GM19324 (cell line): ENCODE measurements around the gene ZNF205.

Experiments
- ATAC-seq: cut with Tn5 transposase; IDR thresholded peaks from one replicate; pipeline ENCODE4 v1.9.1; 2021; ENCODE audit warnings: mild to moderate bottlenecking, moderate library complexity; ENCODE audit not compliant: unreplicated experiment, low FRiP score

ZNF205 gene

DNA sequence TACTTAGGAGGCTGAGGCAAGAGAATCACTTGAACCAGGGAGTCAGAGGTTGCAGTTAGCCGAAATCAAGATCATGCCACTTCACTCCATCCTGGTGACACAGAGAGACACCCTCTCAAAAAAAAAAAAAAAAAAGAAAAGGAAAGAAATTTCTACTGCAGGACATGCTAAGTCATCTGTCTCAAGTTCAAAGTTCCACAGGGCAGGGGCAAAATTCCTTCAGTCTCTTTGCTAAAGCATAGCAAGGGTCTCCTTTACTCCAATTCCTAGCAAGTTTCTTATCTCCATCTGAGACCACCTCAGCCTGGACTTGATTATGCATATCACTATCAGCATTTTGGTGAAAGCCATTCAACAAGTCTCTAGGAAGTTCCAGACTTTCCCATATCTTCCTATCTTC, 27.9 kb upstream of the ZNF205 start:
- no peak for ATAC-seq

DNA sequence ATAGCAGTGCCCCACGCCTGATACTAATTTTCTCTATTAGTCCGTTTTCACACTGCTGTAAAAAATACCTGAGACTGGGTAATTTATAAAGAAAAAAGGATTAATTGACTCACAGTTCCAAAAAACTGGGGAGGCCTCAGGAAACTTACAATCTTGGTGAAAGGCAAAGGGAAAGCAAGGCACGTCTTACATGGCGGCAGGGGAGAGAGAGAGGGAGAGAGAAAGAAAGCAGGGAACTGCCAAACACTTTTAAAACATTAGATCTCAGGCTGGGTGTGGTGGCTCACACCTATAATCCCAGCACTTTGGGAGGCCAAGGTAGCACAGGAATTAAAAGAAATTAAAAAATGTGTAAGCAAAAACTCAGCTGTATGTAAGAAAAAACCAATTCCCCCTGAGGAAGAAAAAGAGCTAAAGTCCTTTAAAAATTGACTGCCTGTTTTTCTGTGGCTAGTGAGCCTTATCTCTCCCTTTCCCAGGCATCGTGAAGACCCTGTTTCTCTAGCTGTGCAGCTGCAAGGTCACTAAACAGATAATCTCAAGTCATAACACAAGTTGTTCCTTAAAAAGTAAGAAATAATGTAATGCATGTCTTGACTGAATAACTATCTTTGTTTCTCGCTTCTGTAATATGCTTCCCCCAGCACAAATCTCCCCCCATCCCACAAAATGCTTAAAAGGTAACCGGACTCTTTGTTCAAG, 27.3 kb upstream of the ZNF205 start:
- ATAC-seq = no peak

DNA sequence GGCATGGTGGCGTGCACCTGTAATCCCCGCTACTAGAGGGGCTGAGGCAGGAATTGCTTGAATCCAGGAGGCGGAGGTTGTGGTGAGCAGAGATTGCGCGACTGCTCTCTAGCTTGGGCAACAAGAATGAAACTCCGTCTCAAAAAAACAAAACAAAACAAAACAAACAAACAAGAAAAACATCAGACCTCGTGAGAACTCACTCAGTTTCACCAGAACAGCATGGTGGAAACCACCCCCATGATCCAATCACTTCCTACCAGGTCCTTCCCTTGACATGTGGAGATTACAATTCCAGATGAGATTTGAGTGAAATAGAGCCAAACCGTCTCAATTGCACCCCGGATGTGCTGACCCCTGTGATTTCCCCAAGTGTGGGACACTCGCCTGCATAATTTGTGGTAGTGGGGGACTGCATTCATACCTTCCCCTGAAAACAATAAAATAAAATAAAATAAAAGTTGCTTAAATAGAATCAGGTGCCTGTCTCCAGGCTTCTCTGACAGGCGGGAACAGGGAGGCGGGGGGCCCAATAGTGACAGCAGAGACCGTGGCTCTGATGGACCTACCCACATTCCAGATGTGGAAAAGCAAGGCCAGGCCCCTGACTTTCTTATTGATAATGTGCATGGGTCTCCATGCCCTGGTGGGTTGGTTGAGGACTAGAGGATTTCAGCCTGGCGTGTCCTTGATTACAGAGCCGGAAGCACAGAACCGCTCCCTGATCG, 26.4 kb upstream of the ZNF205 start:
- no peak for ATAC-seq

DNA sequence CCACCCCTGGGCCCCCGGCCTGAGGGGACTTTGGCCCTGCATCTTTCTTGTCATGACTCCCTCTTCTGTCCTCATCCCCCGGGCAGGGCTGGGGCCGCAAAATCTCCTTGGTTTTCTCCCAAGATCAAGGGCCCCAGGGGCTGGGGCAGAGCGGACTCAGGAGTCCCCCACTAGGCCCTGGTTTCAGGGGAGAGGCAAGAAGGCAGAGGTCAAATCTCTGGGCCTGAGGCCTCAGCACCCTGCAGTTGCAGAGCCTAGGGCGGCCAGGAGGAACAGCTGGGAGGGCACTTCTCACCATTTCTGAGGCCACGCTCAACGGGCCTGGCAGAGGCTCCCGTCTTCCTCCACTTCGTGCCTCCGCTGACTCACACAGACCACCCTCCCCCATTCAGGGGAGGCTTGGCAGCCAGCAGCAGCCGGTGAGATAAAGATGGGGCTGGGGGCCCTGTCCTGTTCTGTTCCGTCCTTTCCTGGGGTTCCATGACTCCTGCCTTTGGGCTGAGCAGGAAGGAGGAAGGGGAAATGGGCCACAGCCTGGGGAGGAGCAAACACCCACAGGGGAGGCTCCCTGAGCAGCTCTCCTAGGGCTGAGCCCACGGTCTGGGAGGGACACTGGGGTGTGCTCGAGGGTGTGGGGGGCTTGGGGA, 25.7 kb upstream of the ZNF205 start:
- no peak for ATAC-seq

DNA sequence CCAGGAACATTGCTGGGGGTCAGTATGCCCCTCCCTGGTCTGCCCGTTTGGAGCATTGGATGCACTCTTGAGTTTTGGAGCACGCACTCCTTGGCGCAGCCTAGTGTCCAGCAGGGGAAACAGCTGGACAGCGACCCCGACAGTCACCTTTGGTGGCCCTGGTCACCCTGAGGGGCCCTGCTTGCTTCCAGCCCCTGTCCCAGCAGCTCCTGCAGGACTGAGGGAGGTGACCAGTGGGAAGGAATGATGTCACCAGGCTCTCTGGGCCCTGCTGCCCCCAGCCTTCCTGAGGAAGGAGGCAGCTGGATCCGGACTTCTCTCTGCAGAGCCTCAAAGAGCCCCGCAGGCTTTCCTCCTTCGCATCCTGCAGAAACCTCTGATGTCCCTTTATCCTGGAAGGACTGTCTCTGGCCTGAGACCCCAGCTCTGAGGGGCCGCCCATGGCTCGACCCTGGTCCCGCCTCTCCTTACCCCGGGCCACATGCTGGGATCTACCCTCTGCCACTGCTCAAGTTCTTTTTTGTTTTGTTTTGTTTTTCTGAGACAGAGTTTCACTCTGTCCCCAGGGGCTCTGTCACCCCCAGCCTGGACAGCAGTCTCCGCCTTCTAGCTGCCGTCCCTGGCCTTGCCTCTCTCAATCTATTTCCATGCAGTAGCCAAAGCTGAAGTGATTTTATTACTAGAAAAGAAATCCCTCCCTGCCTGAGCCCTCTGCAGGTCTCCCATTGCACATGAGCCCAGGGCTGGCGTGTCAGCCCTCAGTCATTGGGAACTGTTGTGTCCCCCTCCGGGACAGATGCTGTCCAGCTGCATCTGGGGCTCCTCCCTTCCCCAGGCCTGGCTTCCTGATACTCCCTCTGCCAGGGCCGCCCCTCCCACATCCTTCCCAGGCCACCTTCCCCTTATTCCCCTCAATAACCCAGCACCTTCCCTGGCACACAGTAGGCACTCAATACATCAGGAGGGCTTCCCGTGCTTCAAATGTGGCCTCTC, 24.8 kb upstream of the ZNF205 start:
- ATAC-seq = no peak

DNA sequence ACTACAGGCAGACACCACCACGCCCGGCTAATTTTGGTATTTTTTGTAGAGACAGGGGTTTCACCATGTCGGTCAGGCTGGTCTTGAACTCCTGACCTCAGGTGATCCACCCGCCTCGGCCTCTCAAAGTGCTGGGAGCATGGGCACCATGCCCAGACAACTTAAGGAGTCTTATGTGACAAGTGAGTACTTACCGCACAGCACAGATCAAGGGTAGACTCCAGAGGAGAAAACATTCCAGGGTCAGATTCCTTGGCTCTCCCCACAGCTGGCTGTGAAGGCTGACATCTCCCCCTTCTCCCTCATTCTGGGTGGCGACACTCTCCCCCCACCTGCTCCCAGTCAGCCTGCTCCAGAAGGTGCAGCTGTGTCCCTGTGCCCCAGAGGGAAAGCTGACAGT, 23.9 kb upstream of the ZNF205 start:
- no peak for ATAC-seq

DNA sequence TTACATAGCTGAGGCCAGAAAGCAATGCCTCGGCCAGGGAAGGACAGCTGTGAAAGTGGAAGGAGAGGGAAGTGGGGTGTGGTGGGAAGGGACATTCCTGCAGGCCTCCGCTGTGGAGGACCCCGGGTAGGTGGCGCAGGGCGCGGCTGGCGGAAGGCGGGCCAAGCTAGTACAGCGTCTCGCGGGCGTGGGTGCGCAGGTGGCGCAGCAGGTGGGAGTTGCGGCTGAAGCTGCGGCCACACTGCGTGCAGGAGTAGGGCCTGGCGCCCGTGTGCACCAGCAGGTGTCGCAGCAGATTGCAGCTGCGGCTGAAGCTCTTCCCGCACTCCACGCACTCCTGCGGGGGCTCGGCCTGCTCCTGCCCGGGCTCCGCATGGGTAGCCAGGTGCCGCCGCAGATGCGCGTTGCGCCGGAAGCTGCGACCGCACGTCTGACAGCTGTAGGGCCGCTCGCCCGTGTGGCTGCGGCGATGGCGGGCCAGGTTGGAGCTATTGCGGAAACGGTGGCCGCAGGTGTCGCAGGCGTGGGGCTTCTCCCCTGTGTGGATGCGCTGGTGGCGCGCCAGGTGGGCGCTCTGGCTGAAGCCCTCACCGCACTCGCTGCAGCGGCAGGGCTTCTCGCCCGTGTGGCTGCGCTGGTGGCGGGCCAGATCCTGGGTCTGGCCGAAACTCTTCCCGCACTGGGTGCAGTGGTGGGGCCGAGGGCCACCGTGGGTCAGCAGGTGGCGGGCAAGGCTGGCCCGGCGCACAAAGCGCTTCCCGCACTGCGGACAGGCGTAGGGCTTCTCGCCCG, 23.3 kb upstream of the ZNF205 start:
- no peak for ATAC-seq

DNA sequence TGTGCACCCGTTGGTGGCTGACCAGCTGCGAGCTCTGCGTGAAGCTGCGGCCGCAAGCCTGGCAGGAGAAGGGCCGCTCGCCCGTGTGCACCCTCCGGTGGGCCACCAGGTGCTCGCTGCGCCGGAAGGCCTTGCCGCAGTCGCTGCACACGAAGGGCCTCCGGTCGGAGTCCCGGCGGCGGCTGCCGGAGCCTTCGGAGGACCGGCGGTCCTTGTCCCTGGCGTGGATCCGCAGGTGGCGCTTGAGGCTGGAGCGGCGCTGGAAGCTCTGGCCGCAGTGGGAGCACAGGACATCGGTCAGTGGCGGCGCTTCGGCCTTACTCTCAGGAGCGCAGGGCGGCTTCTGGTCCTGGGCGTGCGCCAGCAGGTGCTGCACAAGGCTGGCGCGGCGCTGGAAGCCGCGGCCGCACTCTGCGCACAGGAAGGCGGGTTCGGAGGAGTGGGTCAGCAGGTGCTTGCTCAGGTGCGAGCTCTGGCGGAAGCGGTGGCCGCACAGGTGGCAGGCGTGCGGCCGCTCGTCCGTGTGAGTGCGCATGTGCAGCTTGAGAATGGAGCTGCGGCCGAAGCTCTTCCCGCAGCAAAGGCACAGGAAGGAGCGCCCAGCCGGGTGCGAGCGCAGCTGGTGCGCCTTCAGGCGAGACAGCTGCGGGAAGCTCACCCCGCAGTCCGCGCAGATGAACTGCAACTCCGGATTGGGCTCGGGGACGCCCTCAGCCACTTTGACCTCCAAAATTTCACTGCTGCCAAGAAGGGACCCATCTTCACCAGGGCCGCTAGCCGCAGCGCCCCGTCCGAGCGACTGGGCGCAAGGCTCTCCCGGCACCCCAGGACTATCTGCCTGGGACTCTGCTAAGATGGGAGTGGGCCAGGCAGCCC, 22.4 kb upstream of the ZNF205 start:
- no peak for ATAC-seq

DNA sequence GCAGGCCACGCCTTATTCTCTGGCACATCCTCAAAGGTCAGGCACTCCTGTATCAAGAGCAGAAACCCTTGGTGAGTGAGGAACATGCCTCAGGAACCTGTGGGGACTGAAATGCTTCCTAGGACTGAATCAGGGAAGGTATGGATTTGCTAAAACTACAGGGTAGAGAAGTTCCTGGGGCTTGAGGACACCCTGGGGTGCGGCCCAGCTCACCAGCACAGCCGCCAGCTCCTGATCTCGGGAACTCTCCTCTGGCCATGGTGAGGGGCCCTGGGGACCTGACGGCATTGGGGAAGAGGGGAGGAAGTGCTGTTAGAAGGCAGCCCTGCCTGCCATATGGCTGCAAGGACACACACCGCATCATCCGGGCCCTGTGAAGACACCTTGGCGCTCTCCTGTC, 20.8 kb upstream of the ZNF205 start:
- ATAC-seq = no peak

DNA sequence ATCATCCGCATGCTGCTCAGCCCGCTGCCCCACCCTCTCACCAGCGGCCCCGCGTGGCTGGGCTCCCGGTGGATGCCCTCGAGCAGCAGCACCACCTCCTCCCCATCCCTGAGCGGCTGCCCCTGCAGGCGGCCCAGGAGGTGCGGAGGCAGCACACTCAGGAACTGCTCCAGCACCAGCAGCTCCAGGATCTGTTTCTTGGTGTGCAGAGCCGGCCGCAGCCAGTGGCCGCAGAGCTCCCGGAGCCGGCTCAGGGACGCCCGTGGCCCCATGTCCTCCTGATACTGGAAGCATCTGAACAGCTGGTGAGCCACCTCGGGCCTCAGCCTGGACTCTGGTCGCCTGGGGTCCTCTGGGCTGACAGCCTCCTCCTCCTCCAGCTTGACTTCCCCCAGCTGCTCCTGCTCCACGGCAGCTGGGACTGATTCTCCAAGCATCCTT, 19.9 kb upstream of the ZNF205 start:
- no peak for ATAC-seq

DNA sequence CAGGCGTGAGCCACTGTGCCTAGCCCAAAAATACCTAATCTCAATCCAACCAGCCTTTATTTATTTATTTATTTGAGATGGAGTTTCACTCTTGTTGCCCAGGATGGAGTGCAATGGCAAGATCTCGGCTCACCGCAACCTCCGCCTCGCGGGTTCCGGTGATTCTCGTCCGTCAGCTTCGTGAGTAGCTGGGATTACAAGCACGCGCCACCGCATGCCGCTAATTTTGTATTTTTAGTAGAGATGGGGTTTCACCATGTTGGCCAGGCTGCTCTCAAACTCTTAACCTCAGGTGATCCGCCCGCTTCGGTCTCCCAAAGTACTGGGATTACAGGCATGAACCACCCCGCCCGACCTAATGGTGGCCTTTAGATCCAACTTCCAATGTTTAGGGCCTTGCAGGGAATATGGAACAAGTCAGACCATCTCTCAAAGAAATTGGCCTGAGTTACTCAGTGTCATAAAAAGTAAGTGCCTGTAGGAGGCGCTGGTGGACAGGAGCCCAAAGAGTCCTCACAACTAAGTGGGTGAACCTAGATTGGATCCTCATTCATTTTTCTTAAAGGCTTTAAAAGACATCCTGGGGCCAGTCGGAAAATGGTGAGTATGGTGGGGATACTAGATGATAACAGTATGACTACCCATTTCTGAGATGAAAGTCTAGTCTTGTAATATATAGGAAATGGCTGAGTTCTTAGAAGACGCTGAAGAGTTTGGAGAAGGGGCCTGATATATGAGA, 17.9 kb upstream of the ZNF205 start:
- ATAC-seq = no peak

DNA sequence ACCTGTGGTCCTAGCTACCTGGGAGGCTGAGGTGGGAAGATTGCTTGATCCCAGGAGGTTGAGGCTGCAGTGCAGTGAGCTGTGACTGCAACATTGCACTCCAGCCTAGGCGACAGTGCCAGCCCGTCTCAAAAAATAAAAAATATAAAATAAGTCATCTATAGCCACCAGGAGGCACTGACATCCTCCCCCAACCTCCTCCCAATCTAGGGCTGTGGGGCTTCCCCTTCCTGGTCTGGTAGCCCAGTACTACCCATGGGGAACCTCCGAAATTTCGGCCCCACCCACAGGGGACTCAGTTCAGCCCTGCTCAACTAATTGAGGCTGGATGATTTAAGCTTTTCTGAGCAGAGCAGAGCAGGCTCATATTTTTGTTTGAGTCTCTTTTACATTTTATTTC, 16.5 kb upstream of the ZNF205 start:
- no peak for ATAC-seq

DNA sequence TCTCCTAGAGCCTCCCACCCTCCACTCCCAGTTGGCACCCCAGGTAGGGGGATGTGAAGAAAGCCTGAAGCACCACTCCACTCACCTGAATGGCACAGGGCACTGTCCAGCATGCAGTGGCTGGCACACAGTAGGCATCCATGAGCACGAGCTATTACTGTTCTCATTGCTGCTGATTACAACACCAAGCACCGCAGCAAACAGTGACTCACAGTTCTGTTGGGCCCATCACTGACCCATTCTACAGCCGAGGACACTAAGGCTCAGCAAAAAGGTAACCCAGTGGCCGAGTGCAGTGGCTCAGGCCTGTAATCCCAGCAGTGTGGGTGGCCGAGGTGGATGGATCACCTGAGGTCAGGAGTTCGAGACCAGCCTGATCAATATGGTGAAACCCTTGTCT, 16.0 kb upstream of the ZNF205 start:
- no peak for ATAC-seq

DNA sequence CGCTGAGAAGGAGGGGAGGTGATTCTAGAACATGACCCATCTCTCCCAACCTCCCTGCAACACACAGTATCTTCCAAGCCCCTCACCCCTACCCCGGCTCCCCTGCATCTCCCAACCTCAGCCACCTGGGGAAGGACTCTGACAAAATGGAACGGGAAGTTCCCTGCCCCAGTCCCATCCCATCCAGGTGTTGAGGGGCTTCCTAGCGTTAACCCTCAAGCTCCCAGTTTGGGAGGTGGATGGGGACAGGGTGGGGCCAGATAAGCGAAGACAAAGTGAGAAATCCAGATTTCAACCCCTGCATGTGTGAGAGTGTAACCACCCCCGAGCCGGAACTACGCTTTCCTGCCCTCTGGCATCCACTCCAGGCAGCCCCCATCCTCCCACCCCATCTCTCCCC, 15.1 kb upstream of the ZNF205 start:
- no peak for ATAC-seq

DNA sequence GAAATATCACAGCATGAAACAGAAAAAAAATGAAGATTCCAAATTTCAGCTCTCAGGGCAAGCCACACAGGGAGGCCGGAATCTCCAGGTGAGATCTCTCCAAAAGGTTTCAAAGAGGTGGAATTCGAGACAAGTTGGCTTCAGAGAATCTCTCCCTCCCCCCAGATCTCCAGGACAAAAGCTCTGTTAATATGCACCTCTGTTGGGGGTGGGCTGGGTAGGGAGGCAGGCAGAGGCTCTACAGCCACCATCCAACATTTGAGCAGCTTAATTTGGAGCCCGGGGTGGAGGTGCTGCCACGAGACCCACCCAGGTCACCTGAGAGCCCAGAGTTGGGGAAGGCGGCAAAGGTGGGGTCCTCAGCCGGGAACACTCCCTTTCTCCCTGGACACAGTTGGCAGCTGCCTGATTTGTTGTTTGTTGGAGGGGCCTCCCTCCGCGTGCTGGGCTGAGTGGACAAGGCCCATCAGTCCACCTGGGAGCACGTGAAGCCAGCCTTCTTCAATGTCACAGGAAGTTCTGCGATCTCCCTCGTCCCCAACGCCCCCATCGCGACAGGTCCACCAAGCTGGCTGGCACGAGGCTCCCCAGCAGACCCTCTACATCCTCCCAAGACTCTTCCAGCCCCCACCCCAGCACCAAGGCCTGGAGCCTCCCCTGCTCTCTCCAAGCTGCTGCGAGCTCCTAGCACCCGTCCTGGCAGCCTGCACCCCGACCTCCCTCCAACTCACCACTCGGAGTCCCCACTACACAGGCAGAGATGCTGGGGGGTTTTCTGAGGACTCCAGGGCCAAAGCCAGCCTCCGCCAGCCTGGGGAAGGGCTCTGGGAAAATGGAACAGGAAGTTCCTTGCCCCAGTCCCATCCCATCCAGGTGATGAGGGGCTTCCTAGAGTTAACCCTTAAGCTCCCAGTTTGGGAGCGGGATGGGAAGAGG, 13.7 kb upstream of the ZNF205 start, which contains the start of gene ZSCAN10:
ZSCAN10 (minus strand) TSS at position 836 of the 936 bp plus-strand sequence. CDS start 6,357 bp downstream, outside the sequence.
- ATAC-seq = no peak

DNA sequence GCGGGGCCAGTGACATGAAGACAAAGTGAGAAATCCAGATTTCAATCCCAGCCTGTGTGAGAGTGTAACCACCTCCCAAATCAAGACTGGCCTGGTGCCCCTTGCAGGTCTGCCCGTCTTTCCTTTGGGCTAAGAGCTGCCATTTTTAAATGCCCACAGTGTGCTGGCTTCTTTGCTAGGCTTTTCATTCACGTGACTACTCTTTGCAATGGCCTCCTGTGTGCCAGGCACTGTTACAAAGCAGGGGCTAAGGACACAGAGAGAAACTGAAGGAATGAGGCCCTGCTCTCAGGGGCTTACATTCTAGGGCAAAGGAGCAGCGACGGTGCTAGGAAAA, 13.0 kb upstream of the ZNF205 start:
- ATAC-seq = no peak
